ENCODE results near the gene DIRAS3.
"Not testable (repeated sequence)": the region's sequence is repeated elsewhere in the genome, so short reads cannot be mapped to it uniquely, and the experiment has no call there.

The DIRAS3 gene

DNA sequence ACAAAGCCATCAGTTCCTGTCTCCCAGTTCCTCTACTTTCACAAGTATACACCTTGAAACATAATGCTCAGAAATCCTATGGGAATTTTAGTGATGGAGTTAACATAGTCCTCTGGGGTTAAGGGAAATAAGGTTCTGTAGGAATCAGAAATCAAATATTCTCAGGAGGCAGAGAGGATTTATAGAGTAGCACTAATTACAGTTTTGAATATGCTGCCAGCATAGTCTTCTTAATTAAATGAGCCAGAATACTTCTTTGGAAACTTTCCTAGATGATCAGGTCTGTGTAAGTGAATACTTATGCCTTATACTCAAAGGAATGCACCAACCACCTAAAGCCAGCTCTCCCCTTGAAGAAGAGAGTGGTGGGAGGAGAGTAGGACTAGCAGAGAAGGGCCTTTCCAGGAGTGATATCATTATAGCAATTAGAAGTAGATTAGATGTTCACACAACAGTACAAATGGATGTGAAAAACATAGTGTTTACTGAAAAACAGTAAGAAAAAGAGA is 31.4 kb upstream of the DIRAS3 start:
- no peak for DNase-seq (ENCODE audit: low spot score)
- H3K36me3 ChIP-seq (ENCODE audit: low read depth), result no peaks in the 10 kb centered on the region
- ATAC-seq (ENCODE audit: low read depth), result no peak
- H3K27ac ChIP-seq (ENCODE audit: poor library complexity, severe bottlenecking), result no peak overlapping the region
- no peaks in the 10 kb centered on the region for H3K9me3 ChIP-seq (ENCODE audit: severe bottlenecking)
- H3K4me1 ChIP-seq (ENCODE audit: insufficient read depth, poor library complexity, severe bottlenecking), result no peaks in the 10 kb centered on the region
- TF ChIP-seq, protein P1, sequence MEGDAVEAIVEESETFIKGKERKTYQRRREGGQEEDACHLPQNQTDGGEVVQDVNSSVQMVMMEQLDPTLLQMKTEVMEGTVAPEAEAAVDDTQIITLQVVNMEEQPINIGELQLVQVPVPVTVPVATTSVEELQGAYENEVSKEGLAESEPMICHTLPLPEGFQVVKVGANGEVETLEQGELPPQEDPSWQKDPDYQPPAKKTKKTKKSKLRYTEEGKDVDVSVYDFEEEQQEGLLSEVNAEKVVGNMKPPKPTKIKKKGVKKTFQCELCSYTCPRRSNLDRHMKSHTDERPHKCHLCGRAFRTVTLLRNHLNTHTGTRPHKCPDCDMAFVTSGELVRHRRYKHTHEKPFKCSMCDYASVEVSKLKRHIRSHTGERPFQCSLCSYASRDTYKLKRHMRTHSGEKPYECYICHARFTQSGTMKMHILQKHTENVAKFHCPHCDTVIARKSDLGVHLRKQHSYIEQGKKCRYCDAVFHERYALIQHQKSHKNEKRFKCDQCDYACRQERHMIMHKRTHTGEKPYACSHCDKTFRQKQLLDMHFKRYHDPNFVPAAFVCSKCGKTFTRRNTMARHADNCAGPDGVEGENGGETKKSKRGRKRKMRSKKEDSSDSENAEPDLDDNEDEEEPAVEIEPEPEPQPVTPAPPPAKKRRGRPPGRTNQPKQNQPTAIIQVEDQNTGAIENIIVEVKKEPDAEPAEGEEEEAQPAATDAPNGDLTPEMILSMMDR (IDR thresholded peaks at IDR 0.05; ENCODE audit: poor library complexity, severe bottlenecking), result no peak
- H3K27me3 ChIP-seq (ENCODE audit: insufficient read depth, poor library complexity, severe bottlenecking), result no peaks in the 10 kb centered on the region
- no peak overlapping the region for H3K4me3 ChIP-seq (ENCODE audit: severe bottlenecking)

DNA sequence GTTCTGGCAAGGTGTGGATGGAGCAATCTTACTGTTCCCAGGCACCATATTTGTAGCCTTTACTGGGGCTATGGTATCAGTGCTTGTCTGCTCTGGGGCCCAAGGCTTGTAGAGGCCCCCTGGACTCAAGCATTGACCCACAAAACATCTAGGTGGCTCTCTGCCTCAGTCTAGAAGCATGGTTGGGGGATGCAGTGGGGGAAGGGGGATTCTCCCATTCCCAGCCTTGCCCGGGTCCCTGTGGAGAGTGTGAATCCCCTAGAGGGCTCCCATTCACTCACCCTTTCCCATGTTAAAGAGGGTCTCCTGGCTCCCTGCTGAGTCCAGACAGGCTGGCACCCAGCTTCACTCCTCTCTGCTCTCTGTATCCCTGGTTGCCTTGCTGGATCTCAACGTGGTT is 28.2 kb upstream of the DIRAS3 start:
- no peaks in the 10 kb centered on the region for H3K36me3 ChIP-seq (ENCODE audit: low read depth)
- DNase-seq (ENCODE audit: low spot score) (no peak), ATAC-seq (ENCODE audit: low read depth) (no peak)
- peaks cover 2% of the 10 kb centered on the region for H3K9me3 ChIP-seq (ENCODE audit: severe bottlenecking)
- TF ChIP-seq, protein P1 (IDR thresholded peaks at IDR 0.05; ENCODE audit: poor library complexity, severe bottlenecking), result no peak
- H3K27me3 ChIP-seq (ENCODE audit: insufficient read depth, poor library complexity, severe bottlenecking), result no peaks in the 10 kb centered on the region
- no peak overlapping the region for H3K4me3 ChIP-seq (ENCODE audit: severe bottlenecking)
- no peak overlapping the region for H3K27ac ChIP-seq (ENCODE audit: poor library complexity, severe bottlenecking)
- H3K4me1 ChIP-seq (ENCODE audit: insufficient read depth, poor library complexity, severe bottlenecking), result no peaks in the 10 kb centered on the region

GRCh38 chr1:68074472-68074871 is 24.0 kb upstream of the DIRAS3 start:
- Histone ChIP-seq H3K27me3 (ENCODE audit: insufficient read depth, poor library complexity, severe bottlenecking) (peaks cover 3% of the 10 kb centered on the region), H3K9me3 (ENCODE audit: severe bottlenecking) (peaks cover 2% of the 10 kb centered on the region), H3K4me1 (ENCODE audit: insufficient read depth, poor library complexity, severe bottlenecking) (no peaks in the 10 kb centered on the region), H3K27ac (ENCODE audit: poor library complexity, severe bottlenecking) (no peak overlapping the region), H3K36me3 (ENCODE audit: low read depth) (no peaks in the 10 kb centered on the region), H3K4me3 (ENCODE audit: severe bottlenecking) (no peak overlapping the region)
- DNase-seq (ENCODE audit: low spot score) (no peak), ATAC-seq (ENCODE audit: low read depth) (no peak)
- TF ChIP-seq, protein P1 (IDR thresholded peaks at IDR 0.05; ENCODE audit: poor library complexity, severe bottlenecking), result no peak

DNA sequence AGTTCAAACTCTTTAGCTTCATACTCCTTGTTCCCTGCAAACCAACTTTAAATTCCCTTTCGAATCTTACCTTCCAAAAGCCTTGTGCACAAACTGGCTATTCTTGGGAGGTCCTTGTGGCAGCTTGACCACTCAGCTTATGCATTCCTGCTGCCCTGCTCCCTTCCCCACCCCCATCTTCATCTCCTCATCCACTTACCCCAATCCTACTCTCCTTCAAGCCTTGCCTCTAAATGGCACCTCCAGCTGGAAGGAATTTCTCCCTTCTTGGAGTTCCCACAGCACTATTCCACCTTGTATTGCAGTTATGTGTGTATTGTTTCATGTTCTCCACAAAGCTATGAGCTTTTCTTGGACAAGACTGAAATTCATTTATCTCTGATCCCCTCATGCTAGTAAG is 15.3 kb upstream of the DIRAS3 start:
- Histone ChIP-seq H3K4me3 (ENCODE audit: severe bottlenecking) (no peak overlapping the region), H3K27ac (ENCODE audit: poor library complexity, severe bottlenecking) (no peak overlapping the region), H3K9me3 (ENCODE audit: severe bottlenecking) (peaks cover 1% of the 10 kb centered on the region), H3K27me3 (ENCODE audit: insufficient read depth, poor library complexity, severe bottlenecking) (peaks cover 5% of the 10 kb centered on the region), H3K36me3 (ENCODE audit: low read depth) (no peaks in the 10 kb centered on the region), H3K4me1 (ENCODE audit: insufficient read depth, poor library complexity, severe bottlenecking) (no peaks in the 10 kb centered on the region)
- DNase-seq (ENCODE audit: low spot score), result no peak
- TF ChIP-seq, protein P1 (IDR thresholded peaks at IDR 0.05; ENCODE audit: poor library complexity, severe bottlenecking), result no peak
- no peak for ATAC-seq (ENCODE audit: low read depth)

- ATAC-seq (ENCODE audit: low read depth); H3K4me1 ChIP-seq (ENCODE audit: insufficient read depth, poor library complexity, severe bottlenecking); DNase-seq (ENCODE audit: low spot score); H3K9me3 ChIP-seq (ENCODE audit: severe bottlenecking); H3K36me3 ChIP-seq (ENCODE audit: low read depth); H3K27ac ChIP-seq (ENCODE audit: poor library complexity, severe bottlenecking); H3K4me3 ChIP-seq (ENCODE audit: severe bottlenecking); H3K27me3 ChIP-seq (ENCODE audit: insufficient read depth, poor library complexity, severe bottlenecking): not testable (repeated sequence)
- TF ChIP-seq, protein P1 (IDR thresholded peaks at IDR 0.05; ENCODE audit: poor library complexity, severe bottlenecking), result peak; percentile 22
These were observed 7.6 kb upstream of the DIRAS3 start for GRCh38 chr1:68058053-68058452.

Measured in RWPE2 (cell line).